ENCODE measurements around the gene ENOPH1. TPM values are rescaled to one million over a fixed set of nuclear protein-coding genes. Genes with fewer than 3 reads are reported as not detected.
"Not testable (repeated sequence)": the region's sequence is repeated elsewhere in the genome, so short reads cannot be mapped to it uniquely, and the experiment has no call there.

ENOPH1 gene
- total RNA-seq, 1 experiment from 2014 or later, result 67.6 TPM

DNA sequence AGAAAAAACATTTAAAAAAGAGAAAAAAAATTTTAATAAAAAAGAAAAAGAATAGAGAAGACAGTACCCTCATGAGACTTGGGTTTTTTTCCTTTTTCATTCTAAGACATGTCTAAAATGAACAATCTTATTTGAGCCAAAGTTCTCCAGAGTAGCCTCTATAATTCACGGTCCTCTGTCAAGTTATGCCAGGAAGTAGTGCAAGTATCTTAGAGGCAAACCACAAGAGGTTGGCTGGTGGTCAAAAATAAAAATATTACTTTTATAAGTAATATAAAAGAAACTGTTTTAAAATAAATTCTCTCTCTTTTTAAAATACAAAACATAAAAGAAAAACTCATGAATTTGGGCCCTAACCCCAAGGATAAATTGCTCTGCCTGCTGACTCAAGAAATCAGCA, 26.7 kb upstream of the ENOPH1 start:
- POLR2A ChIA-PET, result no interaction called here
- no TSS peak for BruUV-seq (replicated peaks)
- Histone ChIP-seq H3K36me3 (ENCODE audit: control insufficient read depth, insufficient read depth, low read length) (no peaks in the 10 kb centered on the region), H3K9me3 (no peaks in the 10 kb centered on the region), H3K4me1 (no peaks in the 10 kb centered on the region; the same call in 1 of the 2 replicates), H3K4me3 (ENCODE audit: low read depth, low read length) (no peak overlapping the region), H3K27me3 (replicated peaks; ENCODE audit: control insufficient read depth, insufficient read depth, low read length) (no peaks in the 10 kb centered on the region)
- intact Hi-C loops (cut with micrococcal nuclease; ENCODE audit: unreplicated experiment), result loop anchor here (2.0 kb wide), 1 partner anchor 29 kb away; no protein-coding TSS in a partner anchor
- CTCF ChIA-PET, result no interaction called here
- TF ChIP-seq, protein P1, sequence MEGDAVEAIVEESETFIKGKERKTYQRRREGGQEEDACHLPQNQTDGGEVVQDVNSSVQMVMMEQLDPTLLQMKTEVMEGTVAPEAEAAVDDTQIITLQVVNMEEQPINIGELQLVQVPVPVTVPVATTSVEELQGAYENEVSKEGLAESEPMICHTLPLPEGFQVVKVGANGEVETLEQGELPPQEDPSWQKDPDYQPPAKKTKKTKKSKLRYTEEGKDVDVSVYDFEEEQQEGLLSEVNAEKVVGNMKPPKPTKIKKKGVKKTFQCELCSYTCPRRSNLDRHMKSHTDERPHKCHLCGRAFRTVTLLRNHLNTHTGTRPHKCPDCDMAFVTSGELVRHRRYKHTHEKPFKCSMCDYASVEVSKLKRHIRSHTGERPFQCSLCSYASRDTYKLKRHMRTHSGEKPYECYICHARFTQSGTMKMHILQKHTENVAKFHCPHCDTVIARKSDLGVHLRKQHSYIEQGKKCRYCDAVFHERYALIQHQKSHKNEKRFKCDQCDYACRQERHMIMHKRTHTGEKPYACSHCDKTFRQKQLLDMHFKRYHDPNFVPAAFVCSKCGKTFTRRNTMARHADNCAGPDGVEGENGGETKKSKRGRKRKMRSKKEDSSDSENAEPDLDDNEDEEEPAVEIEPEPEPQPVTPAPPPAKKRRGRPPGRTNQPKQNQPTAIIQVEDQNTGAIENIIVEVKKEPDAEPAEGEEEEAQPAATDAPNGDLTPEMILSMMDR (IDR thresholded peaks at IDR 0.05; ENCODE audit: insufficient read depth in 1 of 2, low read depth in 1 of 2, low read length in 1 of 2, severe bottlenecking in 1 of 2, unreplicated experiment in 1 of 2), result no peak
- H3K4me3 Mint-ChIP-seq (ENCODE audit: unreplicated experiment), result no peak overlapping the region
- H3K4me1 Mint-ChIP-seq (ENCODE audit: low read depth, unreplicated experiment), result peaks cover 7% of the 10 kb centered on the region
- no peak overlapping the region for H3K27ac Mint-ChIP-seq (ENCODE audit: unreplicated experiment)
- H3K36me3 Mint-ChIP-seq (ENCODE audit: insufficient read depth, unreplicated experiment), result peaks cover 6% of the 10 kb centered on the region
- no peaks in the 10 kb centered on the region for H3K9me3 Mint-ChIP-seq (ENCODE audit: unreplicated experiment)
- no peaks in the 10 kb centered on the region for H3K27me3 Mint-ChIP-seq (ENCODE audit: insufficient read depth, unreplicated experiment)
- DNase-seq, result no peak

DNA sequence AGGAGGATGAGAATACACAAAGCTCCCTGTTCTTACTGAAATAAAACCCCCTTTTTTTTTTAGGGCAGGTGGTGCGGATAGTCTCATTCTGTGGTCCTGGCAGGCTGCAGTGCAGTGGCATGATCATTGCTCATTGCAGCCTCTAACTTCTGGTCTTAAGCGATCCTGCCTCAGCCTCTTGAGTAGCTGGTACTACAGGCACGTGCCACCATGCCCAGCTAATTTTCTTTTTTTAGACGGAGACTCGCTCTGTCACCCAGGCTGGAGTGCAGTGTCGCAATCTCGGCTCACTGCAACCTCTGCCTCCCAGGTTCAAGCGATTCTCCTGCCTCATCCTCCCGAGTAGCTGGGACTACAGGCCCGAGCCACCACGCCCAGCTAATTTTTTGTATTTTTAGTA, 15.3 kb upstream of the ENOPH1 start:
- not testable (repeated sequence) for H3K4me3 Mint-ChIP-seq (ENCODE audit: unreplicated experiment); BruUV-seq (replicated peaks)
- CTCF ChIA-PET, result interaction anchor here (0.8 kb wide), 1 partner anchor 14 kb away, joined by 4 read pairs; no protein-coding TSS in a partner anchor

DNA sequence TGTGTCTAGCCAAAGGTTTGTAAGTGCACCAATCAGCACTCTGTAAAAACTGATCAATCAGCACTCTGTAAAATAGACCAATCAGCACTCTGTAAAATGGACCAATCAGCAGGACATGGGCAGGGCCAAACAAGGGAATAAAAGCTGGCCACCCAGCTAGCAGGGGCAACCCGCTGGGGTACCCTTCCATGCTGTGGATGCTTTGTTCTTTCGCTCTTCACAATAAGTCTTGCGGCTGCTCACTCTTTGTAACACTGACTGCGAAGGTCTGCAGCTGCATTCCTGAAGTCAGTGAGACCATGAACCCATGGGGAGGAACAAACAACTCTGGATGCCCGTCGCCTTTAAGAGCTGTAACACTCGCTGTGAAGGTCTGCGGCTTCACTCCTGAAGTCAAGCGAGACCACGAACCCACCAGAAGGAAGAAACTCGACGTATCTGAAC, 14.4 kb upstream of the ENOPH1 start:
- TF ChIP-seq, protein P1 (IDR thresholded peaks at IDR 0.05; ENCODE audit: insufficient read depth in 1 of 2, low read depth in 1 of 2, low read length in 1 of 2, severe bottlenecking in 1 of 2, unreplicated experiment in 1 of 2), result no peak
- ChIA-PET POLR2A (interaction anchor here (0.9 kb wide), 1 partner anchor 13 kb away, joined by 3 read pairs; no protein-coding TSS in a partner anchor), CTCF (interaction anchor here (0.8 kb wide), 1 partner anchor 13 kb away, joined by 4 read pairs; no protein-coding TSS in a partner anchor)

More for the DNA sequence above, 15.3 kb upstream of the ENOPH1 start:
- H3K4me1 Mint-ChIP-seq (ENCODE audit: low read depth, unreplicated experiment); intact Hi-C loops (cut with micrococcal nuclease; ENCODE audit: unreplicated experiment); H3K9me3 ChIP-seq; H3K36me3 Mint-ChIP-seq (ENCODE audit: insufficient read depth, unreplicated experiment); H3K9me3 Mint-ChIP-seq (ENCODE audit: unreplicated experiment); H3K27me3 ChIP-seq (replicated peaks; ENCODE audit: control insufficient read depth, insufficient read depth, low read length); POLR2A ChIA-PET; H3K27me3 Mint-ChIP-seq (ENCODE audit: insufficient read depth, unreplicated experiment); H3K36me3 ChIP-seq (ENCODE audit: control insufficient read depth, insufficient read depth, low read length); H3K4me3 ChIP-seq (ENCODE audit: low read depth, low read length); H3K27ac Mint-ChIP-seq (ENCODE audit: unreplicated experiment); DNase-seq; H3K4me1 ChIP-seq: not testable (repeated sequence)

More for the DNA sequence above, 14.4 kb upstream of the ENOPH1 start:
- BruUV-seq (replicated peaks), result no TSS peak
- Mint-ChIP-seq H3K9me3 (ENCODE audit: unreplicated experiment) (no peaks in the 10 kb centered on the region), H3K4me3 (ENCODE audit: unreplicated experiment) (no peak overlapping the region), H3K36me3 (ENCODE audit: insufficient read depth, unreplicated experiment) (peaks cover 7% of the 10 kb centered on the region), H3K27ac (ENCODE audit: unreplicated experiment) (no peak overlapping the region), H3K4me1 (ENCODE audit: low read depth, unreplicated experiment) (no peaks in the 10 kb centered on the region), H3K27me3 (ENCODE audit: insufficient read depth, unreplicated experiment) (no peaks in the 10 kb centered on the region)
- H3K4me3 ChIP-seq (ENCODE audit: low read depth, low read length), result no peak overlapping the region
- intact Hi-C loops (cut with micrococcal nuclease; ENCODE audit: unreplicated experiment), result no loop called here
- no peaks in the 10 kb centered on the region for H3K36me3 ChIP-seq (ENCODE audit: control insufficient read depth, insufficient read depth, low read length)
- no peaks in the 10 kb centered on the region for H3K4me1 ChIP-seq
- no peaks in the 10 kb centered on the region for H3K9me3 ChIP-seq
- no peaks in the 10 kb centered on the region for H3K27me3 ChIP-seq (replicated peaks; ENCODE audit: control insufficient read depth, insufficient read depth, low read length)
- no peak for DNase-seq
